HUES64 (cell line): Measurements from ENCODE around the gene NINJ2.

Experiments used
- H3K27ac ChIP-seq: 2 replicates; pipeline ENCODE4 v1.7.0; 2013; ENCODE audit warnings: low read depth, low read length, inconsistent platforms
- H3K27me3 ChIP-seq: 2 replicates; pipeline ENCODE4 v1.6.1; 2013; ENCODE audit warnings: mild to moderate bottlenecking, low read length; ENCODE audit not compliant: insufficient read depth
- H3K36me3 ChIP-seq: 2 replicates; pipeline ENCODE4 v1.6.1; 2013; ENCODE audit warnings: mild to moderate bottlenecking, low read length; ENCODE audit not compliant: insufficient read depth
- H3K4me1 ChIP-seq: 2 replicates; pipeline ENCODE4 v1.6.1; 2013; ENCODE audit warnings: mild to moderate bottlenecking, low read length, moderate library complexity; ENCODE audit not compliant: insufficient read depth
- H3K4me3 ChIP-seq: 2 replicates; pipeline ENCODE4 v1.5.1; 2013; ENCODE audit warnings: mild to moderate bottlenecking, low read length, moderate library complexity
- H3K9ac ChIP-seq: 2 replicates; pipeline ENCODE4 v1.6.1; 2013; ENCODE audit warnings: mild to moderate bottlenecking, low read depth, low read length
- H3K9me3 ChIP-seq: 2 replicates; pipeline ENCODE4 v1.6.1; 2013; ENCODE audit warnings: low read depth, low read length; ENCODE audit not compliant: insufficient read depth
- WGBS: fragments of 150-250, 120-280 bp; methylation state at CpG from one replicate; pipeline ENCODE4 v1.1.7; 2013; ENCODE audit warnings: missing lambda C conversion rate; 5-methylcytosine and 5-hydroxymethylcytosine counted together

Gene NINJ2

DNA sequence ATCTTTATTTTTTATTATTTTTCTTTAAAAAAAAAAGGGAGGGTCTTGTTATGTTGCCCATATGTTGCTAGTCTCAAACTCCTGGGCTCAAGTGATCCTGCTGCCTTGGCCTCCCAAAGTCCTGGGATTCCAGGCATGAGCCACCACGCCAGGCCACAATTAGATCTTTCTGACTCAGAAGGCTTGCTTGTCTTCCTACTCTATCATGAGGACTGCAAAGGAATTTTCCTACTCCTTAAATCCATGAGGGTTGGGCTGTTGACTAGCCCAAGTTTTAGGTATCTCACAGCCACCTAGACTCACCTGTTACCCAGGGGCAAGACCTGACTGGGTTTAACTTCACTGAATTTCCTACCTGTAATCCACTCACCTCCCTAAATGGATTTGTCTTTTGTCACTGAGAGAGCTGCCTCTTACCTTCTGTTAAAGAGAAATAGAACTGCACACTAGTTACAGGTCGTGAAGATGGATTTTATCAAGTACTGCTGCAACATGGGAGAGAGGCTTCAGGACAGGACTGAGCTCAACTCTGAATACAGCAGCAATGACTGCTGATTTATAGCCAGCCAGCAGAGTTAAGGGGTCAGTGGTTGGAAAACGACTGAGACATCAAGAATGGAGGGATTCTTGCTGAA lies 131.2 kb downstream of the NINJ2 start:
- no peaks in the 10 kb centered on the region for H3K27me3 ChIP-seq
- H3K4me1 ChIP-seq, result peaks cover 3% of the 10 kb centered on the region
- no peak overlapping the region for H3K4me3 ChIP-seq
- no peak overlapping the region for H3K27ac ChIP-seq
- H3K36me3 ChIP-seq, result no peaks in the 10 kb centered on the region
- H3K9me3 ChIP-seq, result peaks cover 14% of the 10 kb centered on the region; the same call in 1 of the 2 replicates
- 88% methylated on average over 3 of the region's 3 CpGs for WGBS
- H3K9ac ChIP-seq, result no peak overlapping the region

DNA sequence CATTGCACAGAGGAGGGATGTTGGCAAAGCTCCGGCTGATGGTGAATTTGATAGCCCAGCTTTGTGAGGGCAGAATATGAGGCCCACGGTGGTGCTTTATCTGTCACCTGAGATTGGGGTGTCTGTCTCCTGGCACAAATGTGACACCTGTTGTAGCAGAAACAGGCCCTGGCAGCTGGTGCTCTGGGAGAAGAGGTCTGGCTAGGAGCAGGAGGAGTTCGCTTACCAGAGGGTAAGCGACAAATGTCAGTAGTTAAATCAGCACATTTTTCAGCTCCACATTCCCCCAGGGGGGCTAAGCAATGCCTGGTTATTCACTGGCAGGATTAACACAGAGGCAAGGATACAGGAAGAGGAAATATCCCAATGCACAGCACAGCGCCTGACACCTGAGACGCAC lies 132.4 kb downstream of the NINJ2 start:
- H3K4me1 ChIP-seq, result no peaks in the 10 kb centered on the region
- H3K4me3 ChIP-seq, result no peak overlapping the region
- 93% methylated on average over 6 of the region's 6 CpGs for WGBS
- H3K27me3 ChIP-seq, result no peaks in the 10 kb centered on the region
- no peak overlapping the region for H3K9ac ChIP-seq
- H3K9me3 ChIP-seq, result peaks cover 14% of the 10 kb centered on the region; the same call in 1 of the 2 replicates
- no peaks in the 10 kb centered on the region for H3K36me3 ChIP-seq
- no peak overlapping the region for H3K27ac ChIP-seq

DNA sequence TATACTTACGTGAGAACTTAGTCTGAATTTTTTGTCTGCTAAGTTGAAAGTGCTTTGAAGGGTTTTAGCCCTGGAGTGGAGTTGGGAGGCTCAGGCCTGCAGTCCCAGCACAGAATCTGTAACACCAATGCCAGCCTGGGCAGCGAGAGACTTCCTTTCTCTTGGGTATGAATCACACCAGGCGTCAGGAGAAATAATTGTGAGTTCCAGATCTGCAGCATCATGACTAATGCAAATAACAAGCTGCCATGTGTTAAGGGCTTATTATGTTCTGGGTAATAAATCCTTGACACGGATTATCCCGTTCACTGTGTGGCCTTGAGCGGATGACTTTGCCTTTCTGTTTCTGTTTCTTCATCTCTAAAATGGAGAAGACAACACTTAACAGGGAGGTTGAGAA lies 132.9 kb downstream of the NINJ2 start:
- Histone ChIP-seq H3K36me3 (no peaks in the 10 kb centered on the region), H3K4me1 (no peaks in the 10 kb centered on the region), H3K4me3 (no peak overlapping the region), H3K9ac (no peak overlapping the region), H3K9me3 (peaks cover 14% of the 10 kb centered on the region; the same call in 1 of the 2 replicates), H3K27ac (no peak overlapping the region), H3K27me3 (no peaks in the 10 kb centered on the region)
- 96% methylated on average over 6 of the region's 6 CpGs for WGBS

DNA sequence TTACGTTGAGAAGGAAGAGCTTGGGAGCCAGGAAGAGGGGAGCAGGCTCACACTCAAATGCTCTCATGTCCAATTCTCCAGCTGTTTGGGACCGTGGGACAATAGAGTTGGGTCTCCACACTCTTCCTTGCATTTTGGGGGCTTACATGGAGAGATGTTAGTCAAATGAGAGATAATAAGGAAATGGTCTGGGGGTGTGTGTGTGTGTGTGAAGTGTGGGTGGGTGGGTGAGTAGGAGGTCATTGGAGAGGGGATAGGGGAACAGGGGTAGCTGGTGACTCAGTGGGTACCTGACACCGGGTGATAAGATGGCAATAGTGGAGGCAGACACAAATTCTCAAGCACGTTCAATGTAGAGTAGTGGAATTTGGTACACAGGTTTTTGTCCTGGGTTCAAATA lies 135.5 kb downstream of the NINJ2 start:
- Histone ChIP-seq H3K27me3 (no peaks in the 10 kb centered on the region), H3K9ac (no peak overlapping the region), H3K36me3 (no peaks in the 10 kb centered on the region), H3K27ac (no peak overlapping the region), H3K9me3 (peaks cover 14% of the 10 kb centered on the region; the same call in 1 of the 2 replicates), H3K4me3 (no peak overlapping the region), H3K4me1 (no peaks in the 10 kb centered on the region)
- 88% methylated on average over 4 of the region's 4 CpGs for WGBS

DNA sequence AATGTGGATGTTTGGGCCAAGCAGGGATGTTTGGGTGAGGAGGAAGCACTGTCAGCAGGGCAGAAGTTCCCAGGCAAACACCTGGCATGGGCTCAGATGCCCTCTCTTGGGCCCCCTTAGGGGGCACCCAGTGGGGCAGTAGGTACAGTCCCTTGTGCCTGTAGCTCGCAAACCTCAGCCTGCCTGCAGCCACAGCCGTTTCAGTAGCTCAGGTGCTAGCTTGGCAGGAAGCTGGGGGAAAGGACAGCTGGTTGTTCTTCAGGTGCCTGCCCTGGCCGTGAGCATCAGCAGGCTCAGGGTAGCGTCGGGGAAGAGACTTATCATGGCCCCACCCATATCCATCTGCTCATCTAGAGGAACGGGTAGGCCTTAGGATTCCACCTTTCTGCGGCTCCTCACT lies 136.0 kb downstream of the NINJ2 start:
- WGBS, result 94% methylated on average over 7 of the region's 7 CpGs
- no peaks in the 10 kb centered on the region for H3K4me1 ChIP-seq
- H3K27me3 ChIP-seq, result no peaks in the 10 kb centered on the region
- H3K9ac ChIP-seq, result no peak overlapping the region
- peaks cover 14% of the 10 kb centered on the region; the same call in 1 of the 2 replicates for H3K9me3 ChIP-seq
- no peak overlapping the region for H3K4me3 ChIP-seq
- H3K36me3 ChIP-seq, result no peaks in the 10 kb centered on the region
- H3K27ac ChIP-seq, result no peak overlapping the region

DNA sequence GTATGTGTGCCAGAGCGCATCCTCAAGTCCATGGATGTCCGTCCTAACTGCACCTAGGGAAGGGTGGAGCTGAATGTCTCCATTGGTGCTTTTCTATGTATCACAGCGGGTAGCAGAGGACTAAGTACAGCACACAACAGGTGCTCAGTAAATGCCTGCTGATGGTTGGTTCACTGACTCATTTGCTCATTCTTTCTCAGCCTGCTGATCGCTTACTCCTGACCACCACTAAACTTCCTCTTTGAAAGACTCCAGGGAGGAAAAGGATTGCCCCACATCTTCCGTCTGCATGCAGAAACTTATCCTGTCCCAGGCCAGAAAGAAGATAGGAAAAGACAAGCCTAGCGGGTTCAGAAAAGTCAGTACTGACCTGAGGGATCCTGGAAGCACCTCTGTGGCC lies 137.2 kb downstream of the NINJ2 start:
- H3K4me1 ChIP-seq, result no peaks in the 10 kb centered on the region
- peaks cover 14% of the 10 kb centered on the region; the same call in 1 of the 2 replicates for H3K9me3 ChIP-seq
- no peaks in the 10 kb centered on the region for H3K36me3 ChIP-seq
- H3K27me3 ChIP-seq, result no peaks in the 10 kb centered on the region
- no peak overlapping the region for H3K27ac ChIP-seq
- H3K9ac ChIP-seq, result no peak overlapping the region
- 93% methylated on average over 6 of the region's 6 CpGs for WGBS
- H3K4me3 ChIP-seq, result no peak overlapping the region

DNA sequence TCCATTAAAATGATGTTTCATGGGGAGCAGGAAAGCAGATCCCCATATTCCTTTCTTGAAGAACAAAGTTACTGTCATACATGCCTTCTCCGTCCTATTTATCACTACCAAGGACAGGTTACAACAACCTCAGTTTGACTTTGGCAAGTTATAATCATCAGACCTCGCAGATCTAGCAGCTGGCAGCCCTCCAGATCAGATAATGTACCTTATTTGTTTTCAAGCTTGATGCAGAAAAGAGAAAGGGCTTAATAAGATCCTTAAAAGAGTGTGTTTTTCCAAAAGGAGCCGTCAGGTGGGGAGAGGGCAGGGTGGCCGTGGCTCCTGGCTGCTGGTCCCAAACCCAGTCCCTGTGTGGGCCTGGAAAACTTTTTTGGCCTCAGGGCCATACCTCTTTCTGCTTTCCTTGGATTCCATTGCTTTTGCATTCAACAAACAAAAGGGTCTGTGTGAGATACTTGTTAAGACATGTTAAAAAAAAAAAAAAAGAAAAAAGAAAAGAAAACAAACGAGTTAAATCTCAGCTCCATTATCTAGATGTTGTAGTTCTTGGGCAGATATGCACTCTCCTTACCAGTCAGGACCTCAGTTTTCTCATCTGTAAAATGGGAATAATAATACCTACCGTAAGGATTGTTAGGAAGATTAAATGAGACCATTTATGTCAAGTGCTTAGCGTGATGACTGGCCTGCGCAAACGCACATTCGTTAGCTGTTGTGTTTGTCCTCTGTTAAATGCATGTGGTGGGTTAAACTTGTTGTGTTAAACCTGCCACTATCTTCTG lies 138.9 kb downstream of the NINJ2 start:
- Histone ChIP-seq H3K9ac (no peak overlapping the region), H3K36me3 (no peaks in the 10 kb centered on the region), H3K9me3 (peaks cover 5% of the 10 kb centered on the region; the same call in 1 of the 2 replicates), H3K4me1 (0 out of 2 replicates have a peak, but pooled peaks cover 5% of the 10 kb centered on the region), H3K27ac (no peak overlapping the region), H3K4me3 (no peak overlapping the region), H3K27me3 (no peaks in the 10 kb centered on the region)
- 90% methylated on average over 10 of the region's 10 CpGs for WGBS

DNA sequence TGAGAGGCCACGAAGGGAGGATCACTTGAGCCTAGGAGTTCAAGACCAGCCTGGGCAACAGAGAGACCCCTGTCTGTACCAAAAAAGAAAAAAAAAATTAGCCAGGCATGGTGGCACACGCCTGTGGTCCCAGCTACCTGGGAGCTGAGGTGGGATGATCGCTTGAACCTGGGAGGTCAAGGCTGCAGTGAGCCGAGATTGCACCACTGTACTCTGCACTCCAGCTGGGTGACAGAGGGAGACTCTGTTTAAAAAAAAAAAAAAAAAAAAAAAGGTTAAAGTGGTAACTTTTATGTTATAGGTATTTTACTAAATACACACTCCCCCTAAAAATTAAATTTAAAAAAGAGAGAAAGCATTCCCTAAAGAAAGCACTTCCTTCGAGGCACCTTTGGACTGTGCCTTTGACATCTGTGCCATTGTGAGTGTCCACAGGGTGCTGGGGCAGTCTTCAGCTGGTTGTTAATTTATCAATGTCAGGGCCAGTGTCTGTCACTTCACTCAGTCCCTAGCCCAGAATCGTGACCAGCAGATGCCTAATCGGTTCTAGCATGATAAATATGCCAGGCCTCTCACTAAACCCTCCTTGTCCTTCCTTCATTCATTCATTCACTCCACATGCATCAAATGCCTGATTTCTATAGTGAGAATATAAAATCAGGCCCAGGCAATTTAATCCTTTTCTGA lies 140.4 kb downstream of the NINJ2 start:
- Histone ChIP-seq H3K36me3 (no peaks in the 10 kb centered on the region), H3K27ac (no peak overlapping the region), H3K27me3 (no peaks in the 10 kb centered on the region), H3K4me1 (0 out of 2 replicates have a peak, but pooled peaks cover 5% of the 10 kb centered on the region), H3K9ac (no peak overlapping the region), H3K4me3 (no peak overlapping the region), H3K9me3 (no peaks in the 10 kb centered on the region)
- 76% methylated on average over 7 of the region's 7 CpGs for WGBS

DNA sequence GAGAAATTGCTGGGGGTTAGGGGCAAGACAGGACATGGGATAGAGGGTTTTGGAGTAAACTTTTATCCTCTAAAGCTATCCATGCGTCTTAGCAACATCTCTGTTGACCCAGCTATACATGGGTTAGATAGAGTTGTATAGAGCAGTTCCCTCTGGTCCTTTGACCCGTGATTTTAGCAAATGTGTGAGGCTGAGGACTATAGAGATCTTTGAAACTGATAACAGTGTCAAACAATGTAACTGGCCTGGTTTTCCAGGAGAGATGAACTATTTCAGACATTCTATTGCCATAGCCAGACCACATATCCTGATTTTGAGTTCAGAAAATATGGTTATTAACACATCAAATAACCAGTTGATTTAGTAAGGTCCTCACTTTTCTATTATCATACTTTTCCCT lies 143.1 kb downstream of the NINJ2 start:
- Histone ChIP-seq H3K9ac (no peak overlapping the region), H3K36me3 (no peaks in the 10 kb centered on the region), H3K4me3 (no peak overlapping the region), H3K27me3 (no peaks in the 10 kb centered on the region), H3K27ac (no peak overlapping the region), H3K4me1 (0 out of 2 replicates have a peak, but pooled peaks cover 5% of the 10 kb centered on the region), H3K9me3 (no peaks in the 10 kb centered on the region)
- 73% methylated on average over 2 of the region's 2 CpGs for WGBS

DNA sequence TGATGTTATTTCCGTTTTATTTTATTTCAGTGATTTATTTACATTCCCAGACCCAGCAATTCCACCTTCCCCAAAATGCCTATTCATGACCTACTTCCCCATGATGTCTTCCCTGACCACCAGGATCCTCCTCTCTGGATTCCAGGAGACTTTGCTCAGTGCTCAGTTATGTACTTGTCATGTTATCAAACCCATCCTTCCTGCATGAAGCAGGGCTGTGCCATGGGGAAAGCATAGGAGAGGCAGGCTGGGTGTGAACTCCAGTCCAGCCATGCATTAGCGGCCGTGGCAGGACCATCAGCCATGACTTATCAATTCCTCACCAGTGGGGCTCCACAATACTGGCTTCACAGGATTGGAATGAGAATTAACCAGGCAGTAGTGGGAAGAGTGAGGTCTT lies 145.7 kb downstream of the NINJ2 start:
- Histone ChIP-seq H3K27me3 (no peaks in the 10 kb centered on the region), H3K9me3 (no peaks in the 10 kb centered on the region), H3K27ac (no peak overlapping the region), H3K9ac (no peak overlapping the region), H3K4me1 (0 out of 2 replicates have a peak, but pooled peaks cover 5% of the 10 kb centered on the region), H3K36me3 (no peaks in the 10 kb centered on the region), H3K4me3 (no peak overlapping the region)
- WGBS, result 91% methylated on average over 3 of the region's 3 CpGs
